ENCODE measurements around the gene CEP89. TPM values are rescaled to one million over a fixed set of nuclear protein-coding genes. Genes with fewer than 3 reads are reported as not detected.

The CEP89 gene
- total RNA-seq, 1 donor from 2014 or later, result 7.1 TPM

DNA sequence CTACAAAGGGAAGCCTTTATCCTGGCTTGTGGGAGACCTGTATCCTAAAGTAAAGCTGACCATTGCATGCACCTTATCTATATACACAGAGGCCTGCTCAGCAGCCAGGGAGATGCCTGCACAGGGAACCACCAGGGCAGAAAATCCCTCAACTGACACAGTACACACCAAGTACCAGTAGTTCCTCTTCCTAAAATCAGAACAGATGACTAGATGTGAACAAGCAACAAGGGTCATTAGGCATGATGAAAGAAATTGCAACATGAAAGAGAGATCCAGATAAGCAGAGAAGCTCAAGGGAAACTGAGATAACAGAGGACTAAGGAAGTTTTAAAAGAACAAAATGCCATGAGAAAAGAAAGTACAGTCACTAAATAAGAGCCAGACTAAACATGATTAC, 62.5 kb downstream of the CEP89 start:
- H3K9me3 ChIP-seq, result peaks cover 0 to 9% of the 10 kb centered on the region in 2 donors
- TF ChIP-seq, protein P1, sequence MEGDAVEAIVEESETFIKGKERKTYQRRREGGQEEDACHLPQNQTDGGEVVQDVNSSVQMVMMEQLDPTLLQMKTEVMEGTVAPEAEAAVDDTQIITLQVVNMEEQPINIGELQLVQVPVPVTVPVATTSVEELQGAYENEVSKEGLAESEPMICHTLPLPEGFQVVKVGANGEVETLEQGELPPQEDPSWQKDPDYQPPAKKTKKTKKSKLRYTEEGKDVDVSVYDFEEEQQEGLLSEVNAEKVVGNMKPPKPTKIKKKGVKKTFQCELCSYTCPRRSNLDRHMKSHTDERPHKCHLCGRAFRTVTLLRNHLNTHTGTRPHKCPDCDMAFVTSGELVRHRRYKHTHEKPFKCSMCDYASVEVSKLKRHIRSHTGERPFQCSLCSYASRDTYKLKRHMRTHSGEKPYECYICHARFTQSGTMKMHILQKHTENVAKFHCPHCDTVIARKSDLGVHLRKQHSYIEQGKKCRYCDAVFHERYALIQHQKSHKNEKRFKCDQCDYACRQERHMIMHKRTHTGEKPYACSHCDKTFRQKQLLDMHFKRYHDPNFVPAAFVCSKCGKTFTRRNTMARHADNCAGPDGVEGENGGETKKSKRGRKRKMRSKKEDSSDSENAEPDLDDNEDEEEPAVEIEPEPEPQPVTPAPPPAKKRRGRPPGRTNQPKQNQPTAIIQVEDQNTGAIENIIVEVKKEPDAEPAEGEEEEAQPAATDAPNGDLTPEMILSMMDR (IDR thresholded peaks at IDR 0.05), result no peak
- H3K27me3 ChIP-seq, result no peaks in the 10 kb centered on the region
- no peak overlapping the region for H3K27ac ChIP-seq
- DNase-seq (ENCODE audit: low spot score in 2 of 2), result no peak
- no peaks in the 10 kb centered on the region for H3K4me1 ChIP-seq
- no peak overlapping the region for H3K4me3 ChIP-seq
- intact Hi-C loops (cut with DNase I), result no loop called here
- peaks cover 25 to 71% of the 10 kb centered on the region in 2 donors for H3K36me3 ChIP-seq

DNA sequence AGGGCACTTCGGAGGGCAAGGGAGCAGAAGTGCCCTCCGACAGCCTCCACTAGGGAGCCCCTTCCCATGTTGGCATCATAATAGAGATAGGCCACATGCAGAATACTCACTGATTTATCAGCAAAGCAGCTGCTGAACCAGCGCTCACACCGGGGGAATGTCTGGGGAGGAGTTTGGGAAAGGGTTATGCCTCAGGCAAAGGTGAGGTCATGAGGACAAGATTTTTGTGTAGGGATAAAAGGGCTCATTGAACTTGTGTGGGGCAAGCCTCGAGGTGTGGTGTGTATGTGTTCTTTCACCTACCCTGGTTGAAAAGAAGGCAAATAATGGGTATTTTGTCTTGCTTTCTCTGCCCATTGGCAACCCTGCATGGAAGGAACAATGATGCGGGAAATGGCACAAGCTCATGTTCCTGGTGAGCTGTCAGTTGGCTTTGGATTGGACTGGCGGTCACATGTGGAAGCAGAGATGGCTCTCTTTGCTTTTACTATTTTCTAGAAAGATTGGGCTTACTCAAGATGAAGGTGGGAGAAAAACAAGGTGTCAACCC, 63.0 kb downstream of the CEP89 start:
- H3K4me1 ChIP-seq, result no peaks in the 10 kb centered on the region
- intact Hi-C loops (cut with DNase I), result no loop called here
- TF ChIP-seq, protein P1 (IDR thresholded peaks at IDR 0.05), result no peak
- no peak for DNase-seq (ENCODE audit: low spot score in 2 of 2)
- no peak overlapping the region for H3K4me3 ChIP-seq
- H3K27me3 ChIP-seq, result no peaks in the 10 kb centered on the region
- H3K36me3 ChIP-seq, result peaks cover 25 to 66% of the 10 kb centered on the region in 2 donors
- H3K9me3 ChIP-seq, result peaks cover 0 to 9% of the 10 kb centered on the region in 2 donors
- H3K27ac ChIP-seq, result no peak overlapping the region

GRCh38 chr19:32902448-32902847, 69.3 kb downstream of the CEP89 start:
- H3K36me3 ChIP-seq, result peaks cover 30 to 70% of the 10 kb centered on the region in 2 donors
- TF ChIP-seq, protein P1 (IDR thresholded peaks at IDR 0.05), result no peak

GRCh38 chr19:32901504-32902161, 70.1 kb downstream of the CEP89 start:
- Histone ChIP-seq H3K36me3 (peaks cover 22 to 68% of the 10 kb centered on the region in 2 donors), H3K27me3 (no peaks in the 10 kb centered on the region)
- TF ChIP-seq, protein P1 (IDR thresholded peaks at IDR 0.05), result no peak

More at GRCh38 chr19:32902448-32902847, 69.3 kb downstream of the CEP89 start:
- no peak overlapping the region for H3K4me3 ChIP-seq
- no peak overlapping the region for H3K27ac ChIP-seq
- DNase-seq (ENCODE audit: low spot score in 2 of 2), result no peak
- intact Hi-C loops (cut with DNase I), result no loop called here
- no peaks in the 10 kb centered on the region for H3K27me3 ChIP-seq
- H3K4me1 ChIP-seq, result no peaks in the 10 kb centered on the region
- H3K9me3 ChIP-seq, result peaks cover 0 to 9% of the 10 kb centered on the region in 2 donors

GRCh38 chr19:32896516-32897214, 75.1 kb downstream of the CEP89 start:
- no peak for DNase-seq (ENCODE audit: low spot score in 2 of 2)
- peaks cover 0 to 23% of the 10 kb centered on the region in 2 donors for H3K9me3 ChIP-seq
- no peak overlapping the region for H3K4me3 ChIP-seq
- TF ChIP-seq, protein P1 (IDR thresholded peaks at IDR 0.05), result no peak
- H3K4me1 ChIP-seq, result no peaks in the 10 kb centered on the region
- H3K27ac ChIP-seq, result no peak overlapping the region
- intact Hi-C loops (cut with DNase I), result no loop called here
- no peaks in the 10 kb centered on the region for H3K27me3 ChIP-seq
- peaks cover 25 to 77% of the 10 kb centered on the region in 2 donors for H3K36me3 ChIP-seq

More at GRCh38 chr19:32901504-32902161, 70.1 kb downstream of the CEP89 start:
- peaks cover 0 to 9% of the 10 kb centered on the region in 2 donors for H3K9me3 ChIP-seq
- DNase-seq (ENCODE audit: low spot score in 2 of 2), result no peak
- no peaks in the 10 kb centered on the region for H3K4me1 ChIP-seq
- H3K27ac ChIP-seq, result no peak overlapping the region
- H3K4me3 ChIP-seq, result no peak overlapping the region
- intact Hi-C loops (cut with DNase I), result no loop called here
